ENCODE measurements around the gene WDR48. TPM values are rescaled to one million over a fixed set of nuclear protein-coding genes. Genes with fewer than 3 reads are reported as not detected.

Gene WDR48
- total RNA-seq, 1 experiment from 2014 or later, result 19.3 TPM

DNA sequence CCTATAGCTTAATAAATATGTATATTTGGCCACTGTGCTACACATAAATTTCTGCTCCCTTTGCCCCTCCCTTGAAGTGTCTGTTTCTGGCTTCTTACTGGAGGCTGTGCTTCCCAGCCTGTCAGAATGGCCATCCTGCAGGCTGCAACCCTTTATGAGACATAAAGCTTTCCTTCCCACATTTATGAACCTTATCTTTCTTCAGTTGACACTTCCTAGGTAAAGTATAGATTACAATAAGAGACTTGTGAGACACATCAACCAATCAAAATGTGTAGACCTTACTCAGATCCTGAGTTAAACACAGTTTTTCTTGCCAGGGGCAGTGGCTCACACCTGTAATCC is 29.6 kb upstream of the WDR48 start:
- no TSS peak for BruUV-seq (replicated peaks)
- no peak for TF ChIP-seq EZH2 (IDR thresholded peaks at IDR 0.05; ENCODE audit: borderline replicate concordance, low read depth, low read length, poor library complexity, severe bottlenecking)
- TF ChIP-seq, protein P1, sequence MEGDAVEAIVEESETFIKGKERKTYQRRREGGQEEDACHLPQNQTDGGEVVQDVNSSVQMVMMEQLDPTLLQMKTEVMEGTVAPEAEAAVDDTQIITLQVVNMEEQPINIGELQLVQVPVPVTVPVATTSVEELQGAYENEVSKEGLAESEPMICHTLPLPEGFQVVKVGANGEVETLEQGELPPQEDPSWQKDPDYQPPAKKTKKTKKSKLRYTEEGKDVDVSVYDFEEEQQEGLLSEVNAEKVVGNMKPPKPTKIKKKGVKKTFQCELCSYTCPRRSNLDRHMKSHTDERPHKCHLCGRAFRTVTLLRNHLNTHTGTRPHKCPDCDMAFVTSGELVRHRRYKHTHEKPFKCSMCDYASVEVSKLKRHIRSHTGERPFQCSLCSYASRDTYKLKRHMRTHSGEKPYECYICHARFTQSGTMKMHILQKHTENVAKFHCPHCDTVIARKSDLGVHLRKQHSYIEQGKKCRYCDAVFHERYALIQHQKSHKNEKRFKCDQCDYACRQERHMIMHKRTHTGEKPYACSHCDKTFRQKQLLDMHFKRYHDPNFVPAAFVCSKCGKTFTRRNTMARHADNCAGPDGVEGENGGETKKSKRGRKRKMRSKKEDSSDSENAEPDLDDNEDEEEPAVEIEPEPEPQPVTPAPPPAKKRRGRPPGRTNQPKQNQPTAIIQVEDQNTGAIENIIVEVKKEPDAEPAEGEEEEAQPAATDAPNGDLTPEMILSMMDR (conservative IDR thresholded peaks at IDR 0.05; ENCODE audit: low read depth, low read length), result no peak
- Histone ChIP-seq H3K36me3 (ENCODE audit: insufficient read depth, low read length, poor library complexity, severe bottlenecking) (no peaks in the 10 kb centered on the region), H3K4me3 (ENCODE audit: low read depth, low read length, poor library complexity, severe bottlenecking) (no peak overlapping the region), H3K9me3 (ENCODE audit: low read depth, low read length, poor library complexity, severe bottlenecking) (no peaks in the 10 kb centered on the region), H3K27me3 (replicated peaks; ENCODE audit: insufficient read depth, low read depth, low read length, poor library complexity) (no peaks in the 10 kb centered on the region), H3K27ac (ENCODE audit: low read depth, low read length, poor library complexity, severe bottlenecking) (no peak overlapping the region), H3K4me1 (ENCODE audit: insufficient read depth, low read length, poor library complexity, severe bottlenecking) (no peaks in the 10 kb centered on the region)
- intact Hi-C loops (cut with micrococcal nuclease; ENCODE audit: unreplicated experiment), result no loop called here
- ChIA-PET POLR2A (ENCODE audit: low non-redundant PET) (no interaction called here), CTCF (no interaction called here)
- no peak for DNase-seq (ENCODE audit: low spot score)

GRCh38 chr3:39024497-39024896 is 27.3 kb upstream of the WDR48 start:
- Histone ChIP-seq H3K9me3 (ENCODE audit: low read depth, low read length, poor library complexity, severe bottlenecking) (no peaks in the 10 kb centered on the region), H3K4me3 (ENCODE audit: low read depth, low read length, poor library complexity, severe bottlenecking) (no peak overlapping the region), H3K27ac (ENCODE audit: low read depth, low read length, poor library complexity, severe bottlenecking) (no peak overlapping the region), H3K36me3 (ENCODE audit: insufficient read depth, low read length, poor library complexity, severe bottlenecking) (no peaks in the 10 kb centered on the region), H3K27me3 (replicated peaks; ENCODE audit: insufficient read depth, low read depth, low read length, poor library complexity) (no peaks in the 10 kb centered on the region), H3K4me1 (ENCODE audit: insufficient read depth, low read length, poor library complexity, severe bottlenecking) (no peaks in the 10 kb centered on the region)
- POLR2A ChIA-PET (ENCODE audit: low non-redundant PET), result no interaction called here
- DNase-seq (ENCODE audit: low spot score), result no peak
- no TSS peak for BruUV-seq (replicated peaks)
- CTCF ChIA-PET, result no interaction called here
- intact Hi-C loops (cut with micrococcal nuclease; ENCODE audit: unreplicated experiment), result no loop called here
- TF ChIP-seq, protein P1 (conservative IDR thresholded peaks at IDR 0.05; ENCODE audit: low read depth, low read length), result no peak
- no peak for TF ChIP-seq EZH2 (IDR thresholded peaks at IDR 0.05; ENCODE audit: borderline replicate concordance, low read depth, low read length, poor library complexity, severe bottlenecking)

GRCh38 chr3:39025222-39025970 is 26.4 kb upstream of the WDR48 start:
- H3K4me3 ChIP-seq (ENCODE audit: low read depth, low read length, poor library complexity, severe bottlenecking), result no peak overlapping the region
- CTCF ChIA-PET, result no interaction called here
- DNase-seq (ENCODE audit: low spot score), result no peak

More at GRCh38 chr3:39025222-39025970, 26.4 kb upstream of the WDR48 start:
- no peaks in the 10 kb centered on the region for H3K27me3 ChIP-seq (replicated peaks; ENCODE audit: insufficient read depth, low read depth, low read length, poor library complexity)
- no peaks in the 10 kb centered on the region for H3K4me1 ChIP-seq (ENCODE audit: insufficient read depth, low read length, poor library complexity, severe bottlenecking)
- BruUV-seq (replicated peaks), result no TSS peak
- TF ChIP-seq, protein P1 (conservative IDR thresholded peaks at IDR 0.05; ENCODE audit: low read depth, low read length), result no peak
- TF ChIP-seq EZH2 (IDR thresholded peaks at IDR 0.05; ENCODE audit: borderline replicate concordance, low read depth, low read length, poor library complexity, severe bottlenecking), result no peak
- intact Hi-C loops (cut with micrococcal nuclease; ENCODE audit: unreplicated experiment), result no loop called here
- H3K9me3 ChIP-seq (ENCODE audit: low read depth, low read length, poor library complexity, severe bottlenecking), result no peaks in the 10 kb centered on the region
- POLR2A ChIA-PET (ENCODE audit: low non-redundant PET), result no interaction called here
- H3K27ac ChIP-seq (ENCODE audit: low read depth, low read length, poor library complexity, severe bottlenecking), result no peak overlapping the region
- no peaks in the 10 kb centered on the region for H3K36me3 ChIP-seq (ENCODE audit: insufficient read depth, low read length, poor library complexity, severe bottlenecking)
